EL (cell line): Measurements from ENCODE around the gene GHITM.
"Not testable (repeated sequence)": the region's sequence is repeated elsewhere in the genome, so short reads cannot be mapped to it uniquely, and the experiment has no call there.

Experiments used
- DNase-seq: peaks from one replicate; pipeline ENCODE4 v3.0.0-alpha.2; 2016

GHITM gene

DNA sequence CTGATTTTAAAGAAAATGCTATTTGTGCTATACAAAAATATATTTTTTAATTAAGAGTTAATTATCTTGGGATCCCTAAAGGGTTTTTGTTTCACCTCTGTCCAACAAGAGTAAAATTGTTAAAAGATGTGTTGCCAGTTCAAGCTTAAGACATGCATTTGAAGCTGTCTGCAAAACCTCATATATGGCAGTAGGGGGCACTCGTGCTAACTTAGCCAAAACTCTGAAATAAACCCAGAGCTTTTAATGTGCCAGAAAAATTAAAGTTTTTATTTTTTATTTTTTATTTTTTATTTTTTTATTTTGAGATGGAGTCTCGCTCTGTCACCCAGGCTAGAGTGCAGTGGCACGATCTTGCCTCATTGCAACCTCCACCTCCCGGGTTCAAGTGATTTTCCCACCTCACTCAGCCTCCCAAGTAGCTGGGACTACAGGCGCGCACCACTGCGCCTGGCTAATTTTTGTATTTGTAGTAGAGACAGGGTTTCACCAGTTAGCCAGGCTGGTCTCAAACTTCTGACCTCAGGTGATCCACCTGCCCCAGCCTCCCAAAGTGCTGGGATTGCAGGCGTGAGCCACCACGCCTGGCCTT, 8.8 kb downstream of the GHITM start:
- DNase-seq = peak; percentile 23

DNA sequence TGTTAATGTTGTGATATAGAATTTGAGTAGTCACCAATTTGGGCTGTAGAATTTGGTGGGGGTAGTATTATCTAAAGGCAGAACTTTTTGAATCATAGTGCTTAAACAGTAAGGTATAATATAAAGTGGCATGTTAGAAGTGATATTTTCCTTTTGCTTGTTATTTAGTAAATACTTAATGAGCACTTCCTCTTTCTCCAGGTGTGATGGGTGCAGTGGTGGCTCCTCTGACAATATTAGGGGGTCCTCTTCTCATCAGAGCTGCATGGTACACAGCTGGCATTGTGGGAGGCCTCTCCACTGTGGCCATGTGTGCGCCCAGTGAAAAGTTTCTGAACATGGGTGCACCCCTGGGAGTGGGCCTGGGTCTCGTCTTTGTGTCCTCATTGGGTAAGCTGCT, 10.5 kb downstream of the GHITM start:
- no peak for DNase-seq

DNA sequence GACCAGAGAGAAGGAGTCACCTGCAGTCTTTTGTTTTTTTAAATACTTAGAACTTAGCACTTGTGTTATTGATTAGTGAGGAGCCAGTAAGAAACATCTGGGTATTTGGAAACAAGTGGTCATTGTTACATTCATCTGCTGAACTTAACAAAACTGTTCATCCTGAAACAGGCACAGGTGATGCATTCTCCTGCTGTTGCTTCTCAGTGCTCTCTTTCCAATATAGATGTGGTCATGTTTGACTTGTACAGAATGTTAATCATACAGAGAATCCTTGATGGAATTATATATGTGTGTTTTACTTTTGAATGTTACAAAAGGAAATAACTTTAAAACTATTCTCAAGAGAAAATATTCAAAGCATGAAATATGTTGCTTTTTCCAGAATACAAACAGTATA, 13.5 kb downstream of the GHITM start:
- no peak for DNase-seq

DNA sequence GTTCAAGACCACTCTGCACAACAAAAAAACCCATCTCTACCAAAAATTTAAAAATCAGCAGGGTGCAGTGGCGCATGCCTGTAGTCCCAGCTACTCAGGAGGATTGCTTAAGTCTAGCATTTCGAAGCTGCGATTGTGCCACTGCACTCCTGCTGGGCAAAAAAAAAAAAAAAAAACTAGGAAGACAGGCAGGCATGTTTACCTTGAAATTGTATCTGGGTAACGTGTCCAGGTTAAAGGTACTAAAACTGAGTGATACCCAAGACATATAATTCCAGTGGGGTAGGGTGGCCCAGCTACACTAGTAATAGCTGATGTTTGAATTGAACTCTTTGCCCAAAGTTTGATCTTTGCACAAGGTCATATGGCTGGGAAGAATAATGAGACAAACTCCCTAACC, 16.2 kb downstream of the GHITM start:
- DNase-seq = no peak

DNA sequence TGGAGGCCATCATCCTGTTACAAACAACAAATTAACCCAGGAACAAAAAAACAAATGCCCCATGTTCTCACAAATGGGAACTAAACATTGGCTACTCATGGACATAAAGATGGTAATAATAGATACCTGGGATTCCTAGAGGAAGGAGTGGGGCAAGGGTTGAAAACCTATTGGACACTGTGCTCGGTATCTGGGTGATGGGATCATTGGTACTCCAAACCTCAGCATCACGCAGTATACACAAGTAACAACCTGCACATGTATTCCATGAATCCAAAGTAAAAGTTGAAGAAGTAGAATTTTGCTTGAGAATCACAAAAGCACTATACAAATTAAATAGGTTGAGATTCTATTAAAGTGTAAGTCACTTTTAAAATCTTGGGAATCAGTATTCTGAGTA, 16.7 kb downstream of the GHITM start:
- no peak for DNase-seq

DNA sequence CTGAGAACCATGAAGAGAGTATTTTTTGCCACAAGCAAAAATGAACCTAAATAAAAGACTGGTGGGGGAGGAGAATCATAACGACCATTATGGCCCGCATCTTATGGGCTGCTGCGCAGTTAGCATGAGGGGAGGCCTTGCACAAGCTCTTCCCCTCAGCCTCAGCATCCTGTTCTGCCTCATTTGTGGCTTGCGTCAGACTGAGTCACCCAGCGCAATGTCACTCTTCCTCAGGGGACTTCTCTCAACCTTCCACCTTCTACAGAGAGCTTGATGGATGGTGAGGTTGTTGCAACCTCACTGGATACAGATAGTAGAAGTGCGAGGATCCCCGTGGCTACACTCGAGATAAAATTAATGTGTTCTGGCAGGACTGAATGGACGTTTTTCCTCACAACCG, 17.5 kb downstream of the GHITM start:
- DNase-seq = no peak

DNA sequence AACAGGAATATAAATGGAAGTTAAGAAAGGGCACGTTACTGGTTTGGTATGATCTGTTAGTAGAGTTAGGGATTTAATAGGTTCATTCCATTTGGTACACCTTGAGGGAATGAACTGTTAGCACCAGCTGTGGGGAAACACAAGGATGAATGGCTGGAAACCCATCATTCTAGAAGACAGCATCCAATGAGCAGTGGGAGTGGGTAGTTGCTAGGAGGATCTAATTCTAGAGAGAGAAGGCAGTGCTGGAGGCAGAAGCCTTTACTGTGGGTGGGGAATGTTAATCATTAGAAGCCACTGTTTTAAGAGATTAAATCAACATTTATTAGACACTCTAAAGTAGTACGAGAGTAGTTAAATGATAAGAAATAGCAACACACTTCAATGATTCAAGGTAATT, 18.8 kb downstream of the GHITM start:
- DNase-seq = no peak

DNA sequence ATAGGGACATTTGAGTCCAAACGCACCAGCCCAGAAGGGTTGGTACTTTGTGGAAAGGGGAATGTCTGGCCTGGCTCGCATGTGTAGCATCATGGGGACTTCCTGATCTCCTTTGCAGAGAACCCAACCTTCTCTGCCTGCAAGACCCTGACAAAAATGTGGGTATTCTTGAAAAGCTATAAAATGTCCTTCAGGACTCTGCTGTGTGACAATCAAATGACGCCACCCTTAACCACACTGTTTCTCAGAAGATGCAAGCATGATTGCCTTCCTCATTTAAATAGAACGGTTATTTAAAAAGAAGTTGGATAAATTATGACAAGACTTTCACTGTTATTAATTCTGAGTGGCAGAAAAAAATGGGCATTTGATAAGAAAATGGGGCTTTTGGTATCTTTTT, 19.2 kb downstream of the GHITM start:
- no peak for DNase-seq

DNA sequence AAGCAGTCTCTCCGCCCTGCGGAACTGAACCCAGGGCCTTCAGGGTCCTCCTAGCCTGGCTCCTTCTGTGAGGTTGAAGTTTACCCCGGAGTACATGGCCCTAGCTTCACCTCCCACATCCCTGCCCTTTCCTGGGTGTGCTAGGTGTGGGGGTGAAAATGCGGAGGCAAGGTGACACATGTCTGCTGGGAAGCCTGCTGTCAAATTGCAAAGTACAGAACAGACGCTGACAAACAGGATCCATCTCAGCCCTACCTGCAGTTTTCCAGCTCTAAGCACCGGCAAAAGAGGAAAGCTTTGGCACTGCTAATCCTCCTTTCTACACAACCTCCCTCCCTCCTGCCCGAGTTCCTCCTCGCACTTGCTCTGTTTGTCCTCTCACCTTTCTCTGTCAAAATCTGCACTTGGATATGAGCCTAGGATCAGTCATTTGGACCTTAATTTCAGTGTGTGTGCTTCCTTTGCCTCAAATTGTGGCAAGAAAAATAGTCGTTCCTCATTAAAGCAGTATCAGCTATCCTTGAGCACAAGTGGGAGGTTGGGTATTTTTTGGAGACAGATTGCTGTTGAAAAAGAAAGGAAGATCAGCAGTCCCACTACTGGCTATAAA, 19.9 kb downstream of the GHITM start:
- DNase-seq = no peak

DNA sequence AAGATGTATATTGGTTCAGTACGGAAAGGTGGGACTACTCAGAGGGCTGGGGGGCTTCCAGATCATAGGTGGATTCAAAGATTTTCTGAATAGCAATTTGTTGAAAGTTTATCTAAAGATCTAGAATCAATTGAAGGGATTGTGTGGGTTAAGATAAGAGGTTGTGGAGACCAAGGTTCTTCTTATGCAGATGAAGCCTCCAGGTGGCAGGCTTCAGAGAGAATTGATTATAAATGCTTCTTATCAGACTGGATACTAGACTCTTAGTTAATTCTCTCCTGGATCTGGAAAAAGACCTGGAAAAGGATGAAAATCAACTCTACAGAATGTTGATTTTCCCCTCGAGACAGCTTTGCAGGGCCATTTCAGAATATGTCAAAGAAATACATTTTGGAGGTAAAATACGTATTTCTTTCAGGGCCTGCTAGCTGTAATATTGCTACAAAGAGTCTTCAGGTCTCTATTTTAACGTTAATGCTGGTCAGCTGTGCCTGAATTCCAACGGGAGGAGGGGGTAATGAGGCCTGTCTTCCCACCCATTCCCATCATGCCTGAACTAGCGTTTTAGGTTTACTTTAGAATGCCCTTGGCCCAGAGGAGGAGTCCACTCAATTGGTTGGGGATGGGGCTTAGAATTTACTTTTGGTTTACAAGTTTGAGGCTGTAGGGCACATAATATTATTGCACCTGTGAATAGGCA, 21.5 kb downstream of the GHITM start:
- no peak for DNase-seq

DNA sequence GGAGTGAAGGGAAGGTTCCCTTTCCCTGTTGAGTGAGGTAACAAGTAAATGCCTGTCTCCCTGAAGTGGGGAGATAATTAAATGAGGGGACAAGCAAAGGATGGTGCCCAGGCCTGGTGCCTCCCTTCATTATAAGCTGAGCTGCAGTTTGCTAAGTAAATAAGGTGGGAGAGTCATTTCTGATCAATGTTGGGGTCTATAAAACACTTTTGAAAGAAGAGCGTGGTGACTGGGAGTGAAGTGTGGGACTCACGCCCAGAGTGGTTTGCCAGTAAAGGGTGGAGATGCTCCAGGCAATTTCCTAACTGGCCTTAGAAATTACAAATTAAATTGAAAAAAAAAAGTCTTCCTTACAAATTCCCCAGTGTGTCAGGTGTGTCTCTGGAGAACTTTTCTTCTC, 24.7 kb downstream of the GHITM start:
- DNase-seq = no peak

DNA sequence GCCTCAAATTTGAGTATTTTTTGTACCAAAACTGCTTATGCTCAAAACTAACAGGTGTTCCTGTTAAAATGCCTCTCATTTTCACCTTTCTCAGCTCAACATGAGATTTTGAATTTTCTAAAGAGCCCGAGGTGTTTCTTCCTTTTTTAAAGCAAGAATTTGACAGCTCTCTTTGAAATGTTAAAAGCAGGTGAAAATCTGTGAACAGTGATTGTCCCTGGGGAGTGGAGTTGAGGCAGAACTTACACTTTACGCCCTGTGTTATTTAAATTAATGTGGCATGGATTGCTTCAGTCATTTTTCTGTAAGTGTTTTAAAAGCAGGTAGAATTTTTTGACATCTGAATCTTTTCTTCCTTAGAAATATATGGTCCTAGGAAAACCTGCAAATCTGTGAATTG, 25.1 kb downstream of the GHITM start:
- DNase-seq = no peak

DNA sequence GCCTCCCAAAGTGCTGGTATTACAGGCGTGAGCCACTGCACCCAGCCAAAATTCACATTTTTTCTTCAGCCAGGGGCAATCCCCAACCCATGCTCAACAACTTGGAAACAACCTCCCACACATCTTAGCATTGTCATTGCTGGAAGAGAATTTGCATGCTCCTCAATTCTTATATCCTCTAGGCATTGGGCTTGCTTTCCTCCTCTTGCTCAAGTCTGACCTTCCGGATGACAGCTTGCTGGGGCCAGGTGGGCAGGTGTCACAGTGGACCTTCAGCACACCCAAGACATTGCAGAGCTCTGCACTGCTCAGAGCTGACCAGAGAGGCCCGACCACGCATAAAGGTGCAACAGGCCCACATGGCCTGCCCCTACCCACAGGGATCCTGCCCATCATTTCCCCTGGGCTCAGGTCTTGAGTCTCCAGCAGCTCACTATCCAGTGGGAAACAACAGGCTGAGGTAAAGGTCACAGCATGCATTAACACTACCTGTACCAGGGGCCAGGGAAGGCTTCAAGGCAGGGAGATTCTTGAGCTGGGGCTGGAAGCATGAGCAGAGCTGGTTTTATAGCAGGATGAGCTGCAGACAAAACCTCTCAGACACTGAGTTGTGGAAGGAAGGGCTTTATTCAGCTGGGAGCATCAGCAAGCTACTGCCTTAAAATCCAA, 27.4 kb downstream of the GHITM start:
- DNase-seq = no peak

DNA sequence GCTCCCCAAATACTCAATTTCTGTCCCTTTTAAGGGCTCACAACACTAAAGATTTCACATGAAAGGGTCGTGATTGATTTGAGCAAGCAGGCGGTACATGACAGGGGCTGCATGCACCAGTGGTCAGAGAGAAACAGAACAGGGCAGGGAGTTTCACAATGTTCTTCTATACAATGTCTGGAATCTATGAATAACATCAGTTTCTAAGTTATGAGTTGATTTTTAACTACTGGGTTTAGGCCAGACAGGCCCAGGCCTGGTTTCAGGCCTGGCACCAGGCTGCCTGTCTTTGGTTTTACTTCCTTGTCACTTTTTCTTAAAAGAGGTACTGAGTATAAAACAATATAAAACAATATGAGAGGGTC, 28.0 kb downstream of the GHITM start:
- not testable (repeated sequence) for DNase-seq

DNA sequence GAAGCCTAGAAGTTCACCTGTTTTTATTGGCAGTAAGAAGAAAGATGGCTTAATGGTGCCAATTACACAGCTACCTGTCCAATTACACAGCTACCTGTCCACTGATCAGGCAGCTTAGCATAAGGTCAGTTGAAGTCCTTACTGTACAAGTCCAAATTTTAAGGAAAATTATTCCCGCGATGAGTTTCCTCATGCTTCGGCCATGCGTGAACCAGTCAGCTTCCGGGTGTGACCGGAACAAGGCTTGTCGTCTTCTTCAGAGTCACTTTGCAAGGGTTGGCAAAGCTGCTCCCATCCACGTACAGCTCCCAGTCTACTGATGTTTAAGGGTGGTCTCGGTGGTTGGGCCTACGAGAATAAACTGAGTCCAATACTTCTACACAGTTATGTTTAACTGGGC, 29.1 kb downstream of the GHITM start:
- not testable (repeated sequence) for DNase-seq

DNA sequence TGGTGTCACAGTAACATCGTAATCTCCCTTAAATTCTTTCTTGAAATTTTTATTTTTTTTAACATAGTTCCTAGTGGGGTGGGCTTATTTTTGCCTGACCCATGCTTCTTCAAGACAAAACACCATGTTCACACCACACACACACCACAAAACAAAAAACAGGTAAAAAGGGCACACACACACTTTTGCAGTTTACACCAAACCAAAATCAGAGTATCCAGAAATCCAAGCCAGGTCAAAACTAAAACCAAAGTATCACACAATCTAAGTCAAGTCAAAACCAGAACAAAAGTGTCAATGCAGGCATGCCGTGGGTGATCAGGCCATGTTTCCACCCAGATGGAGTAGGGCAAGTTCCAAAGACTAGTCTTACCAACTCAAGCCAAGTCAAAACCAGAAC, 31.9 kb downstream of the GHITM start:
- not testable (repeated sequence) for DNase-seq

DNA sequence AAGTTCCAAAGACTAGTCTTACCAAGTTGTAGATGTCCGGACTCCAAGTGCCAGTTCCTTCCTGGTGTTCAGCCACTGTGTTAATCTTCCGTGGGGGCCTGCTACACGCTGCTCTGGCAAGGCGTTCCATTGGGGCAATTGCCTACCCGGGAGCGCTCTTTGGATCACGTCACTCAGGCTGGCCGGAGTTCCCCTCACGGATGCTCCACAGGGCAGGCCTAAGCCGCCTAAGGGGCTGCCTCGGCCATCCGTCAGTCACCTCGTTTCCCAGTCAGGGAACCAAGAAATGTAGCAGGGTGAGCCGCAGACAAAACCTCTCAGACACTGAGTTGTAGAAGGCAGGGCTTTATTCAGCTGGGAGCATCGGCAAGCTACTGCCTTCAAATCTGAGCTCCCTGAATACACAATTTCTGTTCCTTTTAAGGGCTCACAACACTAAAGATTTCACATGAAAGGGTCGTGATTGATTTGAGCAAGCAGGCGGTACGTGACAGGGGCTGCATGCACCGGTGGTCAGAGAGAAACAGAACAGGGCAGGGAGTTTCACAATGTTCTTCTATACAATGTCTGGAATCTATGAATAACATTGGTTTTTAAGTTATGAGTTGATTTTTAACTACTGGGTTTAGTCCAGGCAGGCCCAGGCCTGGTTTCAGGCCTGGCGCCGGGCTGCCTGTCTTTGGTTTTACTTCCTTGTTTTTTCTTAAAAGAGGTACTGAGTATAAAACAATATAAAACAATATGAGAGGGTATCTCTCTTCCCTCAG, 32.6 kb downstream of the GHITM start:
- not testable (repeated sequence) for DNase-seq

DNA sequence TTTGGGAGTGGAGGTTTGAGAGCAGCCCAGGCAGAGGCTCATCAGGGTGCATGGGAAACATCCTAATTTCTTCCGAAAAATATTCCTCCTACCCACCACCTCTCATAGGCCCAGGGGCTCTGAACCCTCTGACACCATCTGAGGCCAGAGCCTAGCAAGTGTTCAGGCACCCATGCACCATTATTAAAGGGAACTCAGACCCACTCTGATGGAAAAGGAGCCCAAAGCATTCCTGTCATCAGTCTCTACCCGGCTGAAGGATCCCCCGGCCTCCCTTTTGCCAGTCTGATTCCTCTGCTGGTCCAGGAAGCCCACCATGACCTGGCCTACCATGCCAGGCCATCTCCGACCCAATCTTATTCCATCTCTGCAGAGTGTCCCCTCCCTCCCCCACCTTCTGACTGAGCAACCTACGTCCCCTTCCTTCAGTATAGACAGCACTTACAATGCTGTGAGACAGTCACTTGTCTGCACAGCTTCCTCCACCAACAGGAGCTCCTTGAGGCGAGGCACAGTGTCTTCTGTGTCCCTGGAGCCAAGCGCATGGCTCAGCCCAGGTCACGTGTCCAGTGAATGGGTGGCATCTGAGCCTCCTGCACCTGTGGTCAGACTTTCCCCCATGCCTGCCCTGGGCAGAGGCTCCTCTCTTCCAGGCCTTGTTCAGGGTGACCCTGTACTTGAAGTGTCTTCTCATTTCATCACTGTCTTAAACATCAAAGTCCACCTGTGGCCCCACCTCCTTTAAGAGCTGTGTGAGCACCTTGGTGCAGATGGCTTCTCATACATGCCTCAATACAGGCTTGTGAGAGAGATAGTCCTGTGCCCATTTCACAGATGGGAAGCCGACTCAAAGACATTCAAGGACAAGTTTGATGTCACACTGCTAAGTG, 33.4 kb downstream of the GHITM start:
- DNase-seq = no peak

DNA sequence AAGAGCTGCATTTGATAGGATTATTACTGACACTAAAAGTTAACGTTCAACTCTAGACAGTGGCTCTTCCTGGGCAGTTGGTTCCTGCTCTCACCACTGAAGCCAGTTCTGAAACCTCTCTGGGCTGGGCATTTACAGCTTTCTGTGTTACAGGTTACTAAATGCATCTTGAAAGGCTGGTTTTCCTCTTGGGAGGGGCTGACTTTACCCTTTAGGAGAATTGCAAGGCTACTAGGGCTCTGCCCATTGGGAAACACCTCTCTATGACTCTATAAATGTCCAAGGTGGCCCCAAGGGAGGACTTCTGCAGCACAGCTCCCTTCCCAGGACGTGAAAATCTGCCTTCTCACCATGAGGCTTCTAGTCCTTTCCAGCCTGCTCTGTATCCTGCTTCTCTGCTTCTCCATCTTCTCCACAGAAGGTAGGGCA, 34.2 kb downstream of the GHITM start, which contains the start of gene GPR15LG:
Gene GPR15LG (plus strand): TSS at position 301 of the 429 bp plus-strand sequence. CDS start 51 bp downstream, at position 352.
- DNase-seq = no peak

DNA sequence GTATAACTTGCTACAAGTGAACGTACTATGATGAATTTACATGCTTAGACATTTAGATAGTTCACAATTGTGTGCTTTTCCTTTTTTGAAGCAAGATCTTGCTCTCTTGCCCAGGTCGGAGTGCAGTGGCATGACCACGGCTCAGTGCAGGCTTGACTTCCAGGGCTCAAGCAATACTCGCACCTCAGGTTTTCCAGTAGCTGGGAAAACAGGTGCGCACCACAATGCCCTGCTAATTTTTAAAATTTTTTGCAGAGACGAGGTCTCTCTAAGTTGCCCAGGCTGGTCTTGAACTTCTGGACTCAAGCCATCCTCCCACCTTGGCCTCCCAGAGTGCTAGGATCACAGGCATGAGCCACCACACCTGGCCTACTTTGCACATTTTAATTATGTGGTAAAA, 36.1 kb downstream of the GHITM start:
- DNase-seq = no peak

DNA sequence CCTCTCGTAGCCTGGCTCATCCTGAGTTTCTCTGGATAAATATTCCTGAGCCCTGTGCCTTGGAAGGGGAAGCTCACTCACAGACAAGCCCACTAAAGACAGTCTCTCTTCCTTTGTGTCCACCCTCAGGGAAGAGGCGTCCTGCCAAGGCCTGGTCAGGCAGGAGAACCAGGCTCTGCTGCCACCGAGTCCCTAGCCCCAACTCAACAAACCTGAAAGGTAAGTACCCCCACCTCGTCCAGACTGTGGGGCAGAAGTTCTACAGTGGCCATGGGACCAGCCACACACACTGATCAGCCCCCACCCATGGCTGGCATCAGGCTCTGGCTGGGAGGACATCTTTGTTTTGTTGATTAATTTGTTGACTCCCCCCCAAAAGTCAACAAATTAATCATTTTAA, 37.0 kb downstream of the GHITM start:
- DNase-seq = no peak

DNA sequence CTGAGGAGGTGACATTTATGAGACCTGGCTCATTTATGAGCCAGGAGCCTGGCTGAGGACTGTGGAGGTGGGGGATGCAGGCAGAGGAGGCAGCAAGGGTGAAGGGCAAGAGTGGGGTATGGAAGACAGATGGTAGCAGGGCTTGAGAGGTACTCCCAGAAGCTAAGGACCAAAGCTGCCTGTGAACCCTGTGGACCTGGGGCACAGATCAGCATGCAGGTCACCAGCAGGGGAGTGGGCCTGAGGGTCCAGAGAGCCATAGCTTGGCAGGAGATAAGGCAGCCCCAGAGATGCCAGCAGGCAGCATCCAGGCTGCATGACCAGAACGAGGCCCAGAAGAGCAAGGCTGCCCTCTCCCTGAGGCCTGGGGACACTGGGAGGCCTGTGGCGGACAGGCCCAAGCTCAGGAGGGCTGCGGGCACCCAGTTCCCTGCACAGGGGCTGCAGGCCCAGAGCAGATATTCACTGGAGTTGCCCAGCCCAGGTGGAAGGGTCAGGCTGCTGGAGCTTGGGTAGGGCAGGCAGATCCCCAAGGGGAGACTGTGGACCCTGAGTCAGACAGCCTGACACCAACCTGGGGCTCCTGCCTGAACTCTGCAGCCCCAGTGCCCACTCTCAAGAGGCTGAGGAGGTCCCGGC, 37.6 kb downstream of the GHITM start:
- no peak for DNase-seq
